Measurements from ENCODE around the gene QRFP.
"Not testable (repeated sequence)": the region's sequence is repeated elsewhere in the genome, so short reads cannot be mapped to it uniquely, and the experiment has no call there.

Gene QRFP

GRCh38 chr9:130918826-130919558 lies 22.4 kb upstream of the QRFP start:
- no peak for TF ChIP-seq ZNF274 (IDR thresholded peaks at IDR 0.05; ENCODE audit: low read depth, low read length)
- H3K4me3 ChIP-seq (ENCODE audit: low read length), result no peak overlapping the region

- TF ChIP-seq ZNF274 (IDR thresholded peaks at IDR 0.05; ENCODE audit: low read depth, low read length), result no peak
- H3K4me3 ChIP-seq (ENCODE audit: low read length), result no peak overlapping the region
Measured at GRCh38 chr9:130918101-130918825, 21.7 kb upstream of the QRFP start.

- H3K4me3 ChIP-seq (ENCODE audit: low read length), result no peak overlapping the region
- no peak for TF ChIP-seq ZNF274 (IDR thresholded peaks at IDR 0.05; ENCODE audit: low read depth, low read length)
Measured at GRCh38 chr9:130917168-130917960, 20.8 kb upstream of the QRFP start.

GRCh38 chr9:130915096-130915447 lies 18.5 kb upstream of the QRFP start:
- TF ChIP-seq ZNF274 (IDR thresholded peaks at IDR 0.05; ENCODE audit: low read depth, low read length), result no peak
- no peak overlapping the region for H3K4me3 ChIP-seq (ENCODE audit: low read length)

GRCh38 chr9:130914417-130915095 lies 17.9 kb upstream of the QRFP start:
- TF ChIP-seq ZNF274 (IDR thresholded peaks at IDR 0.05; ENCODE audit: low read depth, low read length), result no peak
- no peak overlapping the region for H3K4me3 ChIP-seq (ENCODE audit: low read length)

- no peak overlapping the region for H3K4me3 ChIP-seq (ENCODE audit: low read length)
- no peak for TF ChIP-seq ZNF274 (IDR thresholded peaks at IDR 0.05; ENCODE audit: low read depth, low read length)
Measured at GRCh38 chr9:130913599-130914416, 17.2 kb upstream of the QRFP start.

GRCh38 chr9:130912932-130913598 lies 16.5 kb upstream of the QRFP start:
- no peak for TF ChIP-seq ZNF274 (IDR thresholded peaks at IDR 0.05; ENCODE audit: low read depth, low read length)

GRCh38 chr9:130911254-130912049 lies 14.8 kb upstream of the QRFP start:
- no peak for TF ChIP-seq ZNF274 (IDR thresholded peaks at IDR 0.05; ENCODE audit: low read depth, low read length)
- no peak overlapping the region for H3K4me3 ChIP-seq (ENCODE audit: low read length)

More at GRCh38 chr9:130912932-130913598, 16.5 kb upstream of the QRFP start:
- no peak overlapping the region for H3K4me3 ChIP-seq (ENCODE audit: low read length)

- H3K4me3 ChIP-seq (ENCODE audit: low read length), result not testable (repeated sequence)
Measured at GRCh38 chr9:130910670-130911069, 14.1 kb upstream of the QRFP start.

GRCh38 chr9:130910041-130910440 lies 13.4 kb upstream of the QRFP start:
- not testable (repeated sequence) for H3K4me3 ChIP-seq (ENCODE audit: low read length)

- H3K4me3 ChIP-seq (ENCODE audit: low read length), result no peak overlapping the region
- no peak for TF ChIP-seq ZNF274 (IDR thresholded peaks at IDR 0.05; ENCODE audit: low read depth, low read length)
Measured at GRCh38 chr9:130908878-130909355, 12.3 kb upstream of the QRFP start.

All from GM08714 (cell line).